GM18867 (cell line): ENCODE data around the gene CTTN.
A peak's percentile ranks its signal among the peaks of the same experiment; 100 is the strongest.
"Not testable (repeated sequence)": the region's sequence is repeated elsewhere in the genome, so short reads cannot be mapped to it uniquely, and the experiment has no call there.

ENCODE experiments used
- ATAC-seq: cut with Tn5 transposase; IDR thresholded peaks from one replicate; pipeline ENCODE4 v1.9.1; 2021; ENCODE audit warnings: mild to moderate bottlenecking, moderate library complexity; ENCODE audit not compliant: unreplicated experiment

Gene CTTN

DNA sequence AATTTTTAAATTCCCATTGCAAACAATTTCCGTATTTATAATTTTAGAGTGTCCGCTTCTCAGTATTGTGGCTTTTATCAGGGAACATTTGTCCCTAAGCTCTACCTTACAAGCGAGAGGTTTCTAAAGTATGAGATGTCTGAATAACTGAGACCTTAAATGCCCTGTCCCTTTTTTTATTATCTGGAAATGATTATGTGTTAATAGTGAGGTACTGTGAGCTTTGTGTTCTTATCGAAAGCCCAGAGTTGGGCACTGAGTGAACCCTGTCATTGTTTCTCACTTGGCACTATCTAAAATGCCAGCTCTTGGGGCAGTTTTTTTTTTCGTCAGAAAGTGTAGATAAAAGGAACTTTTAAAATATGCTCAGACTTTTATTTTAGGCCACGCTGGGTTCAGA is 9.5 kb downstream of the CTTN start:
- no peak for ATAC-seq

DNA sequence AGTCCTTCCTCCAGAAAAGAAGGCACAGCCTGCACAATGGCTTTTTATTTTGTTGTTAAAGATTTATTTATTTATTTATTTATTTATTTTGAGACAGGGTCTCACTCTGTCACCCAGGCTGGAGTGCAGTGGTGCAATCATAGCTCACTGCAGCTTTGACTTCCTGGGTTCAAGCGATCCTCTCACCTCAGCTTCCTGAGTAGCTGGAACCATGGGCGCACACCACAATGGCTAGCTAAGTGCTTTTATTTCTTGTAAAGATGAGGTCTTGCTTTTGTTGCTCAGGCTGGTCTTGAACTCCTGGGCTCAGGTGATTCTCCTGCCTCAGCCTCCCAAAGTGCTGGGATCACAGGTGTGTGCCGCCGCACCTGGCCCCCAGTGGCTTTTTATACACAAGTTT is 10.0 kb downstream of the CTTN start:
- ATAC-seq: not testable (repeated sequence)

DNA sequence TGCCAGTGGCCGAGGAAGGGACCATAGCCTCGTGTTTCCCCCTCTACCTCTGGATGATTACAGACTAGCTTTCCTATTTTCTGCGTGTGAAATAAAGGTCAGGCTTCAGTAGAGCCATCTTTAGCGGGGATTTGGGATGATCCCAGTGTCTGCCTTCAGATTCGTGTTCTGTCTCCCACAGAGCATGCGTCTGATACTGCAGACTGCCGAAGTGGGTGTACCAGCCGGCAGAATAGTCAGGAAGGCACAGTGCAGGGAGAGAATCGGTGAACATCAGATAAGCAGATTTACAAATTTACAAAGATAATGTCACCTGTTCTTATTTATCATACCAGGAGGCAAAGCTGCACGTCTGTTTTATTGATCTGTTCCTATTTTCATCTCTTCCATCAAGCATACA is 11.1 kb downstream of the CTTN start:
- ATAC-seq: no peak

DNA sequence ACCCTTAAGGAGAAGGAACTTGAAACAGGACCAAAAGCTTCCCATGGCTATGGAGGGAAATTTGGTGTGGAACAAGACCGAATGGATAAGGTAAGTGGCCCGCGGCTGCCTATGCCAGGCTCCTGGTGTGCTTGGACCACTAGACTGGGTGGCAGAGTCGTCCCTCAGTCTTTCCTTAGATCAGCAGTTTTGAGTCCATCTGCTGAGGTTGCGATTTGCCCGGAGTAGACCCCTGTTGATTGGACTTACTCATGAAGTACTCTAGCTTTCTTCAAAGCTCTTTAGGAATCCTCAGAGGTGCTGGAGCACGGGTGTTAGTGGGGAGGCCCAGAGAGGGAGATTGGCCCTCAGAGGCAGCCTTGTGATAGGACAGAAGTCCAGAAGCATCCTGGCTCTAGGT is 11.5 kb downstream of the CTTN start:
- ATAC-seq: no peak

DNA sequence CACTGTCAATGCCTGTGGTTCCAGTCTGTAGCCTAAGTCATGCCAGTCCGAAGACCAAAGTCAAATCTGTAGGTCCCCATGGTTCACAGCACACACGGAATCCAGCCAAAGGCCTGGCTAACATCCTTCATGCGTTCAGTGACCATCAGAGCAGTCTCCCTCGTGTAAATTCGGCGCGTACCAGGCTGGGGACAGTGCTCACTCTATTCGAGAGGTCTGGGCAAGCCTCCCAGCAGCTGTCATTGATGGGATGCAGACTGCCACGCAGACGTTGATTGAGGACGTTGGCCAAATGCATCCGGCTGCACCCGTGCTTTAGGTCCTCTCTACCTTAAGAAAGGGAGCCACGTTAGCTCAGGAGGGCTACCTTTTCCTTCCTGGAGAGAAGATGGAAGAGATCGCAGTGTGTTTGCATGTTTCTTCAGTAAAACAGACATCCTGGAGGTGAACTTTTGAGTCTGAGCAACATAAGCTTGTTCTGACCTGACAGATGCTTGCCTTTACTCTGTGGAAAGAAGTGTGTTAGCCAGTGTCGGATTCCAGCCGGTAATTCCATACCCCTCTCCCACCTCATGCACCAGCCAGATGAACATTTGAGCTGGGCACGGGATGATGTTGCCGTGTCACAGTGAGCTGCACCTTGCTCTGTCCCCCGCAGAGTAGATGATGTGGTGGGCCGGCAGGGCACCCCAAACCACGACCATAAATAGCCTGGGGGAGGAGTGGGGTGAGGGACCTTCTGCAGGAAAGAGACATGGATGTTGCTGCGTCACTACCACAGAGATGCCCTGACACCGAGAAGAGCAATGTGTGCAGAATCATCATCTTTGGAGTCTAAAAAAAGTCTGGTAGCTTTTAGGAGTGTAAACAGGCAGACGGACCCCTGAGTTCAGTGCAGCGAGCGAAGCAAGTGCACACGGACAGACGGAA is 12.2 kb downstream of the CTTN start:
- ATAC-seq: no peak

DNA sequence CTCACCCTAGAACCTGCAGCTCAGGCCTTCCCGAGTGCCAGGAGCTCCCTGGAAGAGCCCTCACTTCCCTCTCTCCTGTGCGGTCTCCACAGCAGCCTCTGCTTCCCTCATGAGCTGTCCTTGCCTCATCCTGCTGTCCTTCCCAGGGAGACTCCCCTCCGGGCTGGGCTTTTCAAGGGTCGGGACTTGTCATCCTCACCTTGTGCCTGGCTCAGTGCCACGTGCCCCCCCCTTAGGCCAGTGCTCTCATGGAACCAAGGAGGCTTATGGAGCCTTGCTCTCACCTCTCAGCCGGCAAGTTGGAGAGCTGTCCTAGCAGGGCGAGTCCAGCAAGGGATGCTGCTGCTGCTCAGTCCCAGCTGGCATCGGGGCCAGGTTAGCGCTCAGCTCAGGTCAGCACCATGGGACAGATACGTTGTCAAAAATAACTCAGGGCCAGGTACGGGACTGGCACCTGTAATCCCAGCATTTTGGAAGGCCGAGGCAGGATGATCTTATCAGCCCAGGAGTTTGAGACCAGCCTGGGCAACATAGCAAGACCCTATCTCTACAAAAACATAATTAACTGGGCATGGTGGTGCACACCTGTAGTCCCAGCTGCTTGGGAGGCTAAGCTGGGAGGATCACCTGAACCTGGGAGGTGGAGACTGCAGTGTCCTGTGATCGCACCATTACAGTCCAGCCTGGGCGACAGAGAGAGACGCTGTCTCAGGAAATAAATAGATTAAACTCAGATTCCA is 13.6 kb downstream of the CTTN start:
- ATAC-seq: no peak

DNA sequence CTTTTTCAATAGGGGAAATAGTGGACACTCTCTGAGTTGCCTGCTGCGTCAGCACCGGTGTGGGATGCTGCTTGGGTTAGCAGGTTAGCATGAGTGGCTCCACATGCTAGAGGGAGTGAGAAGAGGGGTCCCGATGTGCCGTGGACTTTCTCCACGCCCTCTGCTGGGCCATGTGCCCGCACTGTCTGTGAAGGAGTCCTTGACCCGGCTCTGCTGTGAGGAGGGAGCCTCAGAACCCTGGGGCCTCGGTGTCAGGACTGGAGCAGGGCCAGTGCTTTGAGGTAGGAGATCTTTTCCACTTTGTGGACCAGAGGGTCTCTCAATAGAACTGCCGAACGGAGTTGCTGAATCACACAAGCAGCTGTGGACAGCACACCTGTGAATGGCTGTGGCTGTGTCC is 14.8 kb downstream of the CTTN start:
- no peak for ATAC-seq

DNA sequence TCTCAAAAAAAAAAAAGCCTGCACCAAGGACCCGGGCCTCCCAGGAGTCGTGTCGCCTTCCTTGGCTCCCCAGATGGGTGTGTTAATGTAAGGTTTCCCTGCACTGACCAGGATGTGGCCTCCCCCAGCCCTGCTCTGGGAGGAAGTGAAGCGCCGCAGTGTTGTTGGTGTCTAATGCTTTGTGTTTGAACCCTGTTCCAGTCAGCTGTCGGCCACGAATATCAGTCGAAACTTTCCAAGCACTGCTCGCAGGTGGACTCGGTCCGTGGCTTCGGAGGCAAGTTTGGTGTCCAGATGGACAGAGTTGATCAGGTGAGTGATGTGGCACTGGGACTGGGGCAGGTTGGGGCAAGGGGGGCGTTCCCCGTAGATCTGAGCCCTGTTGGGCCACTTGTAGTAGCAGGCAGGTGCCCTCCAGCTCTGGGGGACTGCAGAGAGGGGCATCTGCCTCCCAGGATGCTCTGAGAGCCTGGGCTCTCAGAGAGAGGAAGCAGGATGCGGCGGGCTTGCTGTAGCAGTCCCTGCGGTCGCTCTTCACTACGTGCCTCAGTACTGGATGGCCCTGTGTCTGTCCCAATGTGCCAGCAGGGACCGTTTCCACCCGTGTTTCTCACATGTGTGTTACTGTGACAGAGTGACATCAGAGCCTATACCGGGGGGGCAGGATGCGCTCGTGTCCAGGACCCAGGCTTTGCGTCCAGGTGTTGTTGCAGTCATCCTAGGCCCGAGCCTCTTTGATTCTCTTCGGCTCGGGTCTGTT is 16.2 kb downstream of the CTTN start:
- ATAC-seq: no peak

DNA sequence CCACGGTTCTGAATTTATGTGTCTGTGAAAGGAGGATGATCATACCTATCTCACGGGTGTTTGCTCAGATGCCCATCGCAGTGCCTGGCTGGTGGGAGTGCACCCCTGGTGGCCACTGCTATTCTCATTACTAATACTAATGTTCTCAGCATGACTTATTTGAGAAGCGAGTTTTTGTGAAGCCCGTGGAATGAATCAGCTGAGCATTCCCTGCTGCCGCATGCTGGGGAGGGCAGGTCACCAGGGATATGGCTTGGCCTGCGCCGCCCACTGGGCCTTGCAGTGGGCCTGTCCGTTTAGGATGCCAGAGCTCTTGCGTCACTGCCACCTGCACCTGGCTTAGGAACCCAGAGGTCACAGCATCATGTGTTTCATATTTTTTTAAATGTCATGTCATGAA is 16.9 kb downstream of the CTTN start:
- no peak for ATAC-seq

DNA sequence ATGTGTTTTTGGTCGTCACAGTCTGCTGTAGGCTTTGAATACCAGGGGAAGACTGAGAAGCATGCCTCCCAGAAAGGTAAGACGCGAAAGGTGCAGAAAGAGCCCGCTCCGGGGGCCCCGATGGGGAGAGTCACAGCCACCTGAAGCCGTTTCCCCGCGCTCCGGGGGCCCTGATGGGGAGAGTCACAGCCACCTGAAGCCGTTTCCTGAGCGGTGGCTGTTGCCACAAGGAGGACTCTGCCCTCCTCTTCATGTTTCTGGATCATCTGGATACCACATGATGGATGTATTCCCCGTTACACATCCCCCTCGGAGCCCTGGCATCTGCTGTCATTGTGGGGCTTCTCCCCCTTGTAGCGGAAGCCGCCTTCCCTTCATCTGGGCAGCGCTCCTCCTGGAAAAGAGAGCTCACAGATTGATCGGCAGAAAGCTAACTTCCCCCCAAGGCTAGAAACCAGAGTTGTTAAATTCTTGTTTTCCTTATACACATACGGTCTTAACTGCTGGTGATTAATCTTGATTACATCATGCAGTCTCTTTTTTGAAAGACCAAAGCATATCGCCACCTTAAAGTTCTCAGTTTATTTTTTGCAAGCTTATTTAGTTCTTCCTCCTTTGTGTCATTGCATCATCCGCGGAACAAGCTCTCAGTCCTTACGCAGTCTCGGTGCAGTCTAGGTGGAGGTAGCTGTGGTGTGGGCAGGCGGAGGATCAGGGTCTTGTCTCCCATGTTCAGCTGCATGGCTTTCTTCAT is 17.5 kb downstream of the CTTN start:
- ATAC-seq: no peak

DNA sequence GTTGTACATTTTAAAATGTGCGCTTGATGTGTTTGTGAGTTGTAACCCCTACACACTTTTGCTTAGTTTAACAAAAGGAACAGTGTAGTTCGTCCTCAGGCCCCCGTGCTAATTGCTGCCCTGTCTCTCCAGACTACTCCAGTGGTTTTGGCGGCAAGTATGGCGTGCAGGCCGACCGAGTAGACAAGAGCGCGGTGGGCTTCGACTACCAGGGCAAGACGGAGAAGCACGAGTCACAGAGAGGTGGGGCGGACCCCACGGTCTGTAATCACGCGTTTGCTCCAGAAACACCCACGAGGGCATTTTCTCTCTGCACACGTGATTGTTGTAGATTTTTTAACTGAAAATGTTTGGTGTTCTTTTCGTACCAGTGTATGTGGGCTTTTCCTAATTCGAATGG is 18.6 kb downstream of the CTTN start:
- no peak for ATAC-seq

DNA sequence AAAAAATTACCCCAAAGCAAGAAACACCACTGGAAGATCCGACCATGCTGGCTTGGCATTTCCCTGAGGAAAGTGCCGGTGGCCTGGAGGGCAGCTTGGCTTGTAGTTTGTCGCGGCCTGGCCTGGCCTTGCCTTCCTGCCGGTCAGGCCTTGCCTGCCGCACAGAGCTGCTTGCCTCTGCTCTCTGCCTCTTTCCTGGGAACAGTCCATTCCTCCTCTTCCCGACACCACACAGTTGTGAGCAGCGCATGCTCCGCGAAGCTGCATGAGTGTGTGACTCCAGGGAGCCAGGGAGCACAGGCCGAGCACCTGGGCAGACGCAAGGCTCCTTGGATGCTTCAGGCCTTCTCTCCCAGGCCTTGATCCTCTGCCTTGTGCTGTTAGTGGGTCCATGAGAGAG is 19.8 kb downstream of the CTTN start:
- no peak for ATAC-seq

DNA sequence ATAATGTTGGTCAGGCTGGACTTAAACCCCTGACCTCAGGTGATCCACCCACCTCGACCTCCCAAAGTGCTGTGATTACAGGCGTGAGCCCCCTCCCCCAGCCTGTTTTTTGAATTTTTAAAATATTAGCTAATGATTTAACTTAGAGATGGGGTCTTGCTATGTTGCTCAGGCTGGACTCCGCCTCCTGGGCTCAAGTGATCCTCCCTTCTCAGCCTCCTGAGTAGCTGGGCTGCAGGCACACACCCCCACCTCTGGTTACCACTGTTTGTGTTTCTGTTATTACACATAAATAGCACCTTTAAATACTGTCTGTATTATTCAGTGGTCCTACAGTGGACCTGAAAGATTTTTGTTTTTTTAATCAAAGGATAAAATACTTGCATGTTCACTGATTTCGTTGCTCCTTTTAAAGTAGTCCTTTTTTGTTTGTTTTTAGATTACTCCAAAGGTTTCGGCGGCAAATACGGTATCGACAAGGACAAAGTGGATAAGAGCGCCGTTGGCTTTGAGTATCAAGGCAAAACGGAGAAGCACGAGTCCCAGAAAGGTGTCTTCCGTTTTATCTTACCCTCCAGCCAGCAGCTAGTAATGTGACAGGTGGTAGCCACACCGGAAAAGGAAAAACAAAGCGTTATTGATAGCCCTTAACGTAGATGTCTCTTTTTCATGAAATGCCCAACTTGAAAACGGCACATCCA is 21.1 kb downstream of the CTTN start:
- ATAC-seq: no peak

DNA sequence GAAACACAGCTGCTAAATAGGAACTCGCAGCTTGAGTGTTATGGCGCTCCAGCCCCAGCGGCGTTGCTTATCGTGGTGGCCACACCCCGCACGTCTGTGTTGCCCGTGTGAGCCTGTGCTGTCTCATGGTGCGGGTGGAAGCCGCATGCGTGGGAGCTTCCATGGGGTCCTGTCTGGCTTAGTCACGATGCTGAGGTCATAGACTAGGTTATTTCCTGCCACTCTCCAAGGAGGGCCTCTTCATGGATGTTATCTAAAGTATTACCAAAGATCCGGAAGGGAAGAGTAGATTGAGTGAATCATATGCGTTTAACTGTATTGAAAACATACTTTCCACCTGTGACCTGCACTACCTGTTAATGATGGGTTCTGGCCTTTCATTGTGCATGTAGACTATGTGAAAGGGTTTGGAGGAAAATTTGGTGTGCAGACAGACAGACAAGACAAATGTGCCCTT is 21.7 kb downstream of the CTTN start:
- no peak for ATAC-seq

DNA sequence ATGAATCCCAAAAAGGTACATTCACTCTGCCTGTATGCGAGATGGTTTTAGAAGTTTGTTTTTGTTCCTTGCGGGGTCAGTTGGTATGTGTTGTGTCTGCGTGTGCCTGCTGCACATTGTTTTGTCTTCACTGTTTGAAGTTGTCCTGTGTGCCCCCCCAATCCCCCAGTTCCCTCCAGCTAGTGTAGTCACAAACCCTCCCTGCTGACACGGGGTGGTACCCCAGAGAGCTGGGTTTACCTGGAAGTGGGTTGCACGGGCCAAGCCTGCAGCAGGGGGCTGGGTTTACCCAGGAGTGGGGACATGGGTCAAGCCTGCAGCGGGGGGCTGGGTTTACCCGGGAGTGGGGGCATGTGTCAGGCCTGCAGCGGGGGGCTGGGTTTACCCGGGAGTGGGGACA is 22.2 kb downstream of the CTTN start:
- ATAC-seq: no peak

DNA sequence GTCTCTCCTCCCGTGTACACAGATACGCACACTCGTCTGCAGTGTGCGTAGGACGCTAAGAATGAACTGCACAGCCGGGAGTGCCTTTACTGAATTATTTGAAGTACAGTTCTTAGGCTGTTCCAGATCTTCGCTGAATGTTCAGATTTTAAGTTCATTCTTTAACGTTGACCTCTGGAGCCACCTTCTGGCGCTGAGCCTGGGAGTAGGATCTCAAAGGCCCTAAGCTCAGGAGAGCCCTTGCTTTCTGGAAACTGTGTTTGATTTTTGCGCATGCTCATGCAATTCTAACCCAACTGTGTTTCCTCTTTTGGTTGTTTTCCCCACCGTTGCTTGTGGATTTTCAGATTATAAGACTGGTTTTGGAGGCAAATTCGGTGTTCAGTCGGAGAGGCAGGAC is 22.8 kb downstream of the CTTN start:
- ATAC-seq: no peak

DNA sequence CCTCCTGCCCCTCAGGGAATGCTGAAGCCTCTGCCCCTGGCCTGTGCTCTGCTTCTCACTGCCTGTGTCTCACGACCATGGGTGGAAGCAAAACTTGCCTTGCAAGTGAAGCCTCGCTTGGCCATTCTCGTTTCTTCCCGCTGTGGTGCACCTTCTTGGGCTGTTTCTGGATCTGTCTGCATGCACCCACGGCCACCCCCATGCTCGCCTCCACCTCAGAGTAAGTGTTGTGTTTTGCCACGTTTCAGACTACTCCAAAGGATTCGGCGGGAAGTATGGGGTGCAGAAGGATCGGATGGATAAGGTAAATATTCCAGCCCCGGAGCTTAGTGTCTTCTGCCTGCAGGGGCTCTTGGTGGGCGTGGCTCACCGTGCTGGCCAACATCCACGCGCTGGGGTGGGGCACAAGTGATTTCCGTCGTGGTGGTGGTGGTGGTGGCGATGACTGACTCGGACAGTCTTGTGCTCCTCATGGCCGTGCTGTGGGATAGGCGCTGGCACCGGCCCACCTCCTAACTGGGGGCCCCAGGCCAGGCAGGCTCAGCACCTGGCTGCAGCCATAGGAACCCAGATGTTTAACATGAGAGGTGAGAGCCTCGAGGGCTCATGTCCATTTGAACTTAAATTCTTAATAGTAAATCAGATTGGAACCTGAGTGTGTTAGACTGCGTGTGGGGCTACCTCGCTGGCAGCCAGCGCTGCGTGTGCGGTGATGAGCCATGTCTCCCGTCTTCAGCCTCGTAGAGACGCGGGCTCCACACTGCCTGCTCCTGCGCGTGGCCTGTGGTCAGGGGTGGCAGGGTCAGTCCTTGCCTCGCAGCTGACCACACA is 24.6 kb downstream of the CTTN start:
- no peak for ATAC-seq

DNA sequence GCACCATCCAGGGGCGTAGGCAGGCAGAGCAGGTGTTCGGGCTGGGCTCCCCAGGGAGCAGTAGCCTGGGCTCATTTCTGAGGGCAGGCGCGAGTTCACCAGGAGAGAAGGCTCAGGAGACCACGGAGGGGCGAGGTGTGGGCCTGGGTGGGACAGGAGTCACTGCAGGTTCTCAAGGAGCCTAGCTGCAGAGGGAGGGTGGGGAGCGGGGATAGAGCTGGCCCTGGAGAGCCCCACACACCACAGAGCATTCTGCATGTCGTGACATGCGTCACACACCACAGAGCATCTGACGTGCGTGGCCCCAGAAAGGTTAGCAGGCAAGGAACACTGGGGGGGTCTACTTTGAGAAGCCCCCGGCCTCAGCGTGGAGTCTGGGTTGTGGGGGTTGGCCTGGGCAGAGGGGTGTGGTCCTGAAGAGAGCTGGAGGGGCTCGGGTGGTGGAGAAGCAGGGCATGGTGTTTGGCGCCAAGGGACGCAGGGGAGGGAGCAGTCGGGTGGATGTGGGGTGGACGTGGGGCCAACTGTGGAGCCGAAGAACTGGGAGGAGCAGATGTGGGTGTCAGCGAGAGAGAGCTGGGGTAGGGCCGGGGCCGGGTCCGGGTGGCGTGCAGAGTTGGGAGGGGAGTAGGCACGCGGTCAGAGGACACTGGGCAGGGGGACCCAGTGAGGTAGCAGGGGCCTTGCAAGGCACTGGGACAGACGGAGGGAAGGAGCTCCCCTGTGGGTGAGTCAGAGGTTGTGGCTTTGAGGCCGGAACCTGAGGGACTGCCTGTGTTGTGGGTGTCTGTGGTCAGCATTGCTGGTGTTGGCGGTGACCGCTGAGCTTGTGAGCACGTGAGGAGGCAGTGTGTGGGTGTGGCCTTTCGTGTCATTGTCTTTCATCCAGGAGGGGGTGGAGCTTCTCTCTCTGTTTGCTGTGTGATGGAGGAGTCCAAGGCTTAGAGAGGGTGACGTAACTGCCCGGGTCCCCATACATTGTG is 25.5 kb downstream of the CTTN start:
- ATAC-seq: peak; percentile 58
